Stimulated activated CD4-positive, alpha-beta T cell treated with anti-CD3 and anti-CD28 coated beads, Interleukin-15, amount 100 ng/mL, for 24 hours (primary cell): Measurements from ENCODE around the gene DCAF8L2.
"Not testable (repeated sequence)": the region's sequence is repeated elsewhere in the genome, so short reads cannot be mapped to it uniquely, and the experiment has no call there.

Experiments
- DNase-seq: peaks from one replicate; pipeline ENCODE4 v3.0.0-alpha.2; 2020

The DCAF8L2 gene

GRCh38 chrX:27590044-27590443, at the start of gene DCAF8L2:
TSS of gene DCAF8L2 (plus strand) at chrX:27590344. CDS start at chrX:27746896, 156,552 bp downstream.
- DNase-seq, result no peak

DNA sequence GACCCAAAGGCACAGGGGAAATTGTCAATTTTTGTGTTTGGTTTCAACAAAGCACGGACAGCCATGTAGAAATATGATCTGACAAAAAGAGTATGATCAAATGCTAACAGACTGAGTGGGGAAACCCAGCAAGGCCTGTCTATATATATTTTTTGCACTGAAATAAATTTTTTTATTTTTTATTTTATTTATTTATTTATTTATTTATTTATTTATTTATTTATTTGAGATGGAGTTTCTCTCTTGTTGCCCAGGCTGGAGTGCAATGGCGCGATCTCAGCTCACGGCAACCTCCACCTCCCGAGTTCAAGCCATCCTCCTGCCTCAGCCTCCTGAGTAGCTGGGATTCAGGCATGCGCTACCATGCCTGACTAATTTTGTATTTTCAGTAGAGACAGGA, 49.0 kb upstream of the DCAF8L2 start:
- not testable (repeated sequence) for DNase-seq

DNA sequence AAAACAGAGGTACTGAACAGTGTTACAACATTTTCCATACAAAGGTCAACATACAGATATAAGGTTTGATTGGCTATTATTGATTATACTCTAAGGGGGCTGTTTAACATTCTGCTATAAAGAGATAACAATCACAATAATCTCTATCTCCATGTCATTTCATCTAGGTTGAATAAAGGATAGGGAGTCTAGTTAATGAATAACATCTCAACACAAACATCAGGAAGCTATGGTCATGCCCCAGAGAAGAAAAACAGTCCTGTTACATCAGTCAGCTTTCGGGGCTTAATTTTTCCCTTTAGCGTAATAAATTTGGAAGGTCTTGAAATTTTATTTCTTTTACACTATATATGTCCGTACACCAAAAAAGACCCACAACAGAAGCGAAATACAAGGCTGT, 41.5 kb upstream of the DCAF8L2 start:
- DNase-seq, result no peak

DNA sequence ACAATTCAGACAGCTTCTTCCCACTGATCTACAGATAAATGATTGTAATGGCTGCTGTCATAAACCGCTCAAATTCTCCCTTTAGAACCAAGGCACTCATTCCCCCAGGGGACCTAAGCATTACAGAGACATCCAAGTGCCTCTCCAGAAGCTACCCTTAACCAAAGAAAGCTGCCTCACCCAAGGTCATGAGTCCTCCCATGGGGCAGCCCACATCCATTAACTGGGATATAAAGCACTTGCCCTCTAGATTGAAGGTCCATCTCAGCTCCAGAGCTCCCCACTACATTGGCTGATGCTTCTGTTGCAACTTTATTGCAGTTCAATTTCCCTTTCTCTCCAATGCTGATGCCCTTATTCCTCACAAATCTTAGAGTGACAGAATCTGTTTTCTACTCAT, 40.5 kb upstream of the DCAF8L2 start:
- DNase-seq, result no peak

DNA sequence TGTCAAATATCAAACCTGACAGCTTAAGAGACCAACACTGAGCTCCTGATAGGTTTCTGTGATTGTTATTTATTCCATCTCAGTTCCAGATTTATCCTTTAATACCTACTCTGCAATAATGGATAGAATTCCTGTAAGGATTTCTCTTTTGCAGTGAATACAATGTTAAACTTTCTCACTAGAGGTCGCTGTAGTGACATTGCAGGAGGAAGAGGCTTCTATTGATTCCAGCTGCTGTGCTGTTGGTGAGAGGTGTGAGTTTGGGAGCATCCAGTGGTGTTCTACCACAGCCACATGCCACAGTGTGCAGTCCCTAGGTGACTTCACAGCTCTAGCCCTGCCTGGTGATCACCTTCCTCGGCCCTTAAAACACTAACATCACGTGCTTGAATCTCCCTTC, 34.6 kb upstream of the DCAF8L2 start:
- DNase-seq, result no peak

- no peak for DNase-seq
These were observed 24.2 kb upstream of the DCAF8L2 start for GRCh38 chrX:27565992-27566391.

DNA sequence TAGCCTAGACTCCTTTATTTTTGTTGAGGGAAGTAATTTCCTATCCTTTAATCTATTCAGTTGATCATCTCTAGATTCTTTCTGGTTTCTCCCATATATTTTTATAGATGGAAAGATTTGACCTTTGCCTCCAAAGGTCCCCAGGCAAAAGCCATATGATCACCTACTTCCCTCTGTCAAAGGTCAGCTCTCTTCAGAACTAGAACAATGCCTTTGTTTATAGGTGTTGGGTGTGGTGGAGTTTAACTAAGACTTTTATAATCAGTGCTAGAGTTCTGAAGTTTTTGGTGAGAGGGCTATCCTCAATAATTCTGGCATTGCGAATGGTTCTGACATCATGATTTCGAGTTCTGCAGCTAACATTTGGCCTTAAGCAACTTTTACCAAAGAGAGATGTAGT, 19.0 kb upstream of the DCAF8L2 start:
- DNase-seq, result no peak

DNA sequence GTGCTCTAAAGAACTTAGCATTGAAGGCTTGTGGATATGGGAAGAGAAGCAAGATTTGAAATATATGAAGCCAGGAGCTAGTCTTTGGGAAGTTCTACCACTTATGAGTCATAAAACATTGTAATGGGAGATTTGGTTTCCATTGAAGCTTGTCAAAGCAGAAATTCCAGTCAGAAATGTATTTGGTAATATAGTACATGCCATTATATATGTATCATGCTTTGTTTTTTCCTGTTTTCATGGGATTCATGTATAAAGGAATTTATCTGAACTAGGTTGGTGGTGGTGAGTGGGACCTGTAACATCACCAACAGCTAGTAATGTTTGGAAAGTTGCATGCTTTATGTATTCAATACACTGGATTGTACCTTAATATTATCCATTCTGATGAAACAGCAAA, 14.6 kb upstream of the DCAF8L2 start:
- no peak for DNase-seq

DNA sequence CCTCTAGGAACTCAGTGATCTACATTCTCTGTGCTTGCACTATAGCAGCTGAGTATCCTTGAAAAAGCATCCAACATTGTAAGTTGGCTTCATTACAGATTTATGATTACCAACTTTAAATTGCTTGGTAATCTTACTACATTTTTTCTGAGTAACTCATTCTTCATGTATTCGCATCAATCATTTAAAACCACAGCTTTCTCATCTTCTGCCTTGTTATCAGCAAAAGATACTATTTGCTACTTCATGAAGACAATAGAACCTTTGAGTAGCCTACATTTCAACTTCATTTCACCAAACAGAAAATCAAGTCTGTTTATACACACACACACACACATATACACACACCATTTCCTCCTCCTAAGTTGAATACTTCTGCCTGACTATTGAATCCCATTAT, 6.2 kb upstream of the DCAF8L2 start:
- no peak for DNase-seq

DNA sequence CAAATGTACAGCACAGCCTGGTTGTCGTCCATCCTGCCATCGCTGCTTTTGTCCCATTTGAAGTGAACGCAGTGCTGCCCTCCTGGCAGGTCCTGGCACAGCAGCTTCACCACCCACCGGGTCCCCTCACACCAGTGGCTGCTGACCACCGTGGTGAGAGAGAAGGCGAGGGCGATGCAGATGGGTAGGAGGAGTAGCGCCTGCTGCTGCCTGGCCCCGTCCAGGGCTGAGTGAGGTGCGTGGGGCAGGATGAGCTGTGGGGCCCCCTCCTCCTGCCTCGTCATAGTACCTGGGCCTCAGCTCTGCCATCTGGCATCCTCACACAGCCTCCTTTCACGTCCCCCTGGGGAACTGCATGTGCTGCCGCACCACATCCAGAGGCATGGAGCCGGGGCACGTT, 1.8 kb downstream of the DCAF8L2 start:
- no peak for DNase-seq

DNA sequence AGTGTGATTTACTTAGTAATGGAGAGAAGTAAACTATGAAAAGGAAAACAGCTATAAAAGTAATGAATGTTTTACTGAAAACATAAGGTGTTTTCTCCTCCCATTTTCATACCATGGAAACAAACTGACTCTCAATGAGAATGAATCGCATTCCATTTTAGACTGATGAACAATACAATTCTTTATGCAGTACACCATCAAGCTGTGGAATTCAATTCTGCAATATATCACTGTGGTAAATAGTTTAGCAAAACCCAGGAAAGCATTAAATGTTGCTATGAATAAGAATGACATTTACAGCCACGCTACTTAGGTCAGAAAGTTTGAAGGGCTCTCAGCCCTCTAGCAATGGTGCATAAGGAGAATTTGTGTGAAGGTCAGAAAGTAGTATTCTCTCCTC, 7.4 kb downstream of the DCAF8L2 start:
- DNase-seq, result no peak

DNA sequence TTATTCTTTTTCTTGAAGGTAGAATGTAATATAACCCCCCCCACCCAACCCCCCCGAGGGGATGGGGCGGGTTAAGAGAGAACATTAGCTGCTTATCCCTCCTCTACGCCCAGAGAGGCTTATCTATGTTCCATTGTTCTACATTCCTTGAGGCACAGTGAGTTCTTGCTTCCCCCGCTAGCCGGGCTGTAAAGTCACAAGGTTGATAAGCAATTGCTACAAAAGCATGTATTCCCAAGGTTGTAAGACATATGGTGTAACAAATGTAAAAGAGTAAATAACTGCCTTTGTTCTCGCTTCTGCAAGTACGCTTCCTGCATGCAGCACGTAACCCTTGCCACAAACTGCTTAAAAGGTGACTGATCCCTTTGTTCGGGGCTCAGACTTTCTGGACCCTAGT, 8.2 kb downstream of the DCAF8L2 start:
- DNase-seq, result no peak

DNA sequence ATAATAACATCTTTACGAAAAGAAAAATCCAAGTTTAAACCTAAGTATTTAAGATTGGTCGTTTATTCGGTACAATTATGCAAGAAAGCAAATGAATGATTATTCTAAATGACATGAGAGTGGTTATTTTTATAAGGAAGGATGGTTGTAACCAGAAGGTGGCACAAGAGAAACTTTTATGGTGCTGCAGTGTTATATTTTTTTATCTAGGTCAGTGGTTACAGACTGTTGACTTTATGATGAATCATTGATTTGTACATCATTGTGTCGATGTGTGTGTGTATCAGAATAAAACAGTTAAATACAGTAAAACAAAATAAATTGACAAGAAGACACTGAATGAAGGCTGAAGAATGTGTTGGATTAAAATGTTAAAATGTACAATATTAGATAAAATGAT, 9.8 kb downstream of the DCAF8L2 start:
- no peak for DNase-seq

DNA sequence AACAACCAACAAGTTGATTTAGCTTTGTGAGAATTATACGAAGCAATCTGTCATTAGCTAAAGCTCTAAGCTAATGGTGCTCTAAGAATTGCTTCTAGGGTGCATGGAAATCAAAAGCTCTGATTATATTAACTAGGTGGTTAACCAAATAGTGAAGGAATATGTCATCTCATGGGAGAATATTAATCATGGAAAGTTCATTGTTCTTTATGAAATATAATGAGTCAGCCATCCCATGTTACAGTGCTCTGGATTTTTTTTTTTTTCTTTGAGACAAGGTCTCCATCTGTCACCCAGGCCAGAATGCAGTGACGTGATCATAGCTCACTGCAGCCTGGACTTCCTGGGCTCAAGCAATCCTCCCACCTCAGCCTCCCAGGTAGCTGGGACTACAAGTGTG, 10.5 kb downstream of the DCAF8L2 start:
- DNase-seq, result no peak

DNA sequence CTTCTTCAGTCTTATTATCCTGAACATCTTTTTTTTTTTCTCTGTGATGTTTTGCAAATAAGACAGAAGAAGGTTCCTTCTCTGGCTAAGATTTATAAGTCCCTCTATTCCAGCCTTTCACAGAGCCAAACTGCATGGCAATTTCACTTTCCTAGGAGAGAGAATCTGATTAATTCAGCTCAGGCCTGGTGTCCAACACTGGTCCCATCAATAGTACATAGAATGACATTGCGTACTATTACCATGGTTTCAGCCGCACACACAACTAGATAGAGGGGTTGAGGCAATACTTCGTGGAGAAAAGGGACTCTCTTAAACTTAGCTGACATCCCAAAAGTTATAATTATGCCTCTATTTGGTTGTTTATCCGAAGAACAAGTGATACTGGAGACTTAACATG, 18.5 kb downstream of the DCAF8L2 start:
- no peak for DNase-seq

GRCh38 chrX:27619459-27619858, 29.3 kb downstream of the DCAF8L2 start:
- DNase-seq, result no peak

- no peak for DNase-seq
These were observed 29.8 kb downstream of the DCAF8L2 start for GRCh38 chrX:27619975-27620374.

DNA sequence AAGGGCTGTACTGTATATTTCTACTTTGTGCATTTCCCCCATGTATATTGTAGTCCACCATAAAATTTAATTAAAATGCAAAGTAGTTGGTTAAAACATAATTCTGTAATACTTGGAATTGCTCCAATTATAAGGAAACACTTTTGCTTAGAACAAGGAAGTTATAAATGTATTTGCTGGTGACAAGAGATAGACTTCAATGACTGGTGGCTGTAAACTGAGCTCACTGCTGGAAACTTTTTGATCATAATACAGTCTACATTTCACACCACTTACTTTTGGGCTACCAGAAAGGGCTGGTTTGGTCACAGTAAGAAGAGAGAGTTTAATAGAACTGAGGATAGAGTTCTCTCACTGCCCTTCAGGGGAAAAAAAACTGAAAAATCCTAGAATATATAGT, 32.7 kb downstream of the DCAF8L2 start:
- no peak for DNase-seq

GRCh38 chrX:27626066-27626465, 35.9 kb downstream of the DCAF8L2 start:
- no peak for DNase-seq

- no peak for DNase-seq
These were observed 43.2 kb downstream of the DCAF8L2 start for GRCh38 chrX:27633328-27633727.

GRCh38 chrX:27656581-27656980, 66.4 kb downstream of the DCAF8L2 start:
- no peak for DNase-seq

DNA sequence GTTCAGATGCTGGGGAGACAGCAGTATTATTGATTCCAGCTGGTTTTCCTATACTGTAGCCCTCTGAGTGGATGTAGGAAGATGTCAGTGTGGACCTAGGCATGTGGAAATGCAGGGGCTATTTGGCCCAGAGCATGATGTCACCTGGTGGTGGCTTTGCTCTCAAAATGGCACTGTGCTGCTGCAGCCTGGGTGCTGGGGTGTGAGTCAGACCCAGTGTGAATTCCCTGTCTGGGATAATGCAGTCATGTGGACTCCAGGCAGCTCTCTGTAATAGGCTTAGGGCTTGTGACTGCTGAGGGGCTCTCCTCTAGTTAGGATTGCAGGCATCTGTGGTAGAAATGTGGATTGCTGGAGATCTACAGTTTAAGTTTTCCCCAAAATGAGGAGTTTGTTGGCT, 70.7 kb downstream of the DCAF8L2 start:
- DNase-seq, result no peak

- DNase-seq, result no peak
These were observed 81.1 kb downstream of the DCAF8L2 start for GRCh38 chrX:27671234-27671633.

- DNase-seq, result no peak
These were observed 84.3 kb downstream of the DCAF8L2 start for GRCh38 chrX:27674491-27674890.

DNA sequence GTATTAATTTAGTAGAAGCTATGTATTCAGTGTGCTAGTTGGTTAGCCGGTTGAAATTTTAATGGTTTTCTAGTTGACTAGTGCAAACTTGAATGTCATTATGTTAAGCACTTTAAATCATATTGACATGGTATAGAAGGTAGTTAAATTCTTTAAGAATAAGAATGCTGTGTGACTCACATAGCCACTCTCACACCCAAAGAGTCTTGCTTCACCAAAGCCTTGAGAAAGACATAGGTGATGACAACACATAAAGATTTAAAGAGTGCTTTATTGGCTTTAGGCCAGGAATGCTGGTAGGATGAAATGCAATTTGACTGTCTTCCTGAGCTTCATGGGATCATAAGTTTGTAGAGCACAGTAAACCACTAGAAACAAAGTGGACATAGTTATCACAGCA, 85.3 kb downstream of the DCAF8L2 start:
- DNase-seq, result no peak

DNA sequence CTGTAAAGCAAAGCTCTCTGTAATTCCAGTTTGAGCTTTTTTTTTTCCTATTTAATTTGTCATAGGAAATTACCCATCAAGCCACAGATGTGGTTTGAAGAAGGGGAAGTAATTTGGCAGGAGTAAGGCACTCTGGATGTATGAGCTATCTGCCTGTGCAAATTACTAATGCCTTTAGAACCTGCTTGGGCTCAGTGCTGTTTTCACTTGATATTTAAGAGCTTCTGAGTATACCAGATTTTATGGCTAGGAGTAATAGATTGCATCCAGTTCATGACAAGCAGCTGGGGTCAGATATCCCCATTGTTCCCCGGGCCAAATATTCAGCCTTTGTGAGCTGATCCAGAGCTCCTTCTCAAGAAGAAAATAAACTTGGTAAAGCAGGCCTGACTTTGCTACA, 89.1 kb downstream of the DCAF8L2 start:
- DNase-seq, result no peak
